Skeletal muscle tissue (tissue), 4 donors: ENCODE results near the gene NIFK. TPM values are rescaled to one million over a fixed set of nuclear protein-coding genes. Genes with fewer than 3 reads are reported as not detected.

ENCODE experiments used
- H3K27ac ChIP-seq: one replicate; pipeline ENCODE4 v1.7.0; 2013; ENCODE audit warnings: mild to moderate bottlenecking, low read depth, low read length, inconsistent platforms
- H3K27me3 ChIP-seq, 3 donors: one replicate each; pipeline ENCODE4 v1.7.0; 2013; ENCODE audit warnings: low read length in 3 of 3; ENCODE audit not compliant: control insufficient read depth in 3 of 3, insufficient read depth in 3 of 3
- H3K36me3 ChIP-seq, 3 donors: one replicate each; pipeline ENCODE4 v1.7.0; 2013; ENCODE audit warnings: low read length in 3 of 3; ENCODE audit not compliant: control insufficient read depth in 3 of 3, insufficient read depth in 3 of 3
- H3K4me1 ChIP-seq, 3 donors: one replicate each; pipeline ENCODE4 v1.7.0; 2013; ENCODE audit warnings: low read length in 3 of 3, mild to moderate bottlenecking in 3 of 3; ENCODE audit not compliant: control insufficient read depth in 3 of 3, insufficient read depth in 3 of 3
- H3K4me3 ChIP-seq, 3 donors: one replicate each; pipeline ENCODE4 v1.7.0; 2013; ENCODE audit warnings: low read length in 3 of 3
- H3K9ac ChIP-seq, 3 donors: one replicate each; pipeline ENCODE4 v1.7.0; 2013; ENCODE audit warnings: low read length in 3 of 3, mild to moderate bottlenecking in 3 of 3, moderate library complexity in 2 of 3, low read depth in 1 of 3
- H3K9me3 ChIP-seq, 3 donors: one replicate each; pipeline ENCODE4 v1.7.0; 2013; ENCODE audit warnings: low read length in 3 of 3; ENCODE audit not compliant: control insufficient read depth in 3 of 3
- total RNA-seq: library from RNA; depleted of rRNA; stranded (reverse); fragments of >200 nt; gene quantifications from one replicate; pipeline ENCODE4 v1.2.3, GENCODE V29; 2014
- donor health status: Osteomylitis.

NIFK gene
- total RNA-seq, 1 donor from 2014 or later, result 39.7 TPM

DNA sequence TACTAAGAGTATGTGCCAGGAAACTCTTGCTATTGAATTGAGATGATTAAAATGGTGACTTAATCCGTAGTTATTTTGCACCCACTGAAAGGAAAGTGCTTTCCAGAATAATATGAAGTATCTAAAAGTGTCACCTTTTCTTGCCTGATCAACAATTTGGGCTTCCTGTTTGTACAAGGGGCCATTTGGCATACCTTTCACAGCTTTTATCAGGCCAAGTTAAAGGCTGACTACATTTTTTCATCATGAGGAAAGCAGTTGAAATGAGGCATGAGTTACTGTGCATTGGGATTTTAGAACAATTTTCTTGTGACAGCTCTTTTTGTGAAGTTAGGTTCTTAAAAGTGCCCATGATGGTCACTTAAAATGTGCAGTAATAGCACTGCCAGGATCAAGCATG is 29.9 kb upstream of the NIFK start:
- Histone ChIP-seq H3K4me1 (no peaks in the 10 kb centered on the region), H3K27me3 (no peaks in the 10 kb centered on the region), H3K36me3 (peaks cover 18 to 63% (median 54%) of the 10 kb centered on the region in 3 donors), H3K27ac (no peak overlapping the region), H3K9me3 (no peaks in the 10 kb centered on the region), H3K9ac (no peak overlapping the region), H3K4me3 (no peak overlapping the region)

DNA sequence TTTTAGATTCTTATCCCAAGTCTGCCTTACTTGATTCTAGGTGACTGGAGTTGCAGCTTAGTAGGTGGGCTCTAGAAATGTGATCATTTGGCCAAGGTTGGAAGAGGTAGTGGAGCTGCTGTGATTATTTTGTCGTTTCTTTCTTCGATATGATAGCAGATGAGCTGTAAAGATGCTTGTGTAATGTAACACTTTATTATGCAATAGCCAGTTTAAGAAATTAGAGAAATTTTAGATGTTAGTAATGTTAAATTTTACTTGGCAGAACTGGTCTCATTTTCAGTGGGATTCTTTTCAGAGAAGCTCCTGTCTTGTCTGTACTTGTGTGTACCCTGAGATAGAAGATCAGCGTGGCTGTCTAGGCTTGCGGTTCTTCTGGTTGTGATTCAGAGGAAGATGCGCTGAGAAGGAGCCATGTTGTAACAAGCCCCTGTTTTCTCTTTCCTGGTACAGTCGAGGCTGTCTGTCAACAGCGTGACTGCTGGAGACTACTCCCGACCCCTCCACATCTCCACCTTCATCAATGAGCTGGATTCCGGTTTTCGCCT is 28.1 kb upstream of the NIFK start:
- H3K4me3 ChIP-seq, result no peak overlapping the region
- H3K9ac ChIP-seq, result no peak overlapping the region
- no peaks in the 10 kb centered on the region for H3K9me3 ChIP-seq
- no peaks in the 10 kb centered on the region for H3K4me1 ChIP-seq
- peaks cover 30 to 68% (median 68%) of the 10 kb centered on the region in 3 donors for H3K36me3 ChIP-seq
- no peaks in the 10 kb centered on the region for H3K27me3 ChIP-seq
- no peak overlapping the region for H3K27ac ChIP-seq

DNA sequence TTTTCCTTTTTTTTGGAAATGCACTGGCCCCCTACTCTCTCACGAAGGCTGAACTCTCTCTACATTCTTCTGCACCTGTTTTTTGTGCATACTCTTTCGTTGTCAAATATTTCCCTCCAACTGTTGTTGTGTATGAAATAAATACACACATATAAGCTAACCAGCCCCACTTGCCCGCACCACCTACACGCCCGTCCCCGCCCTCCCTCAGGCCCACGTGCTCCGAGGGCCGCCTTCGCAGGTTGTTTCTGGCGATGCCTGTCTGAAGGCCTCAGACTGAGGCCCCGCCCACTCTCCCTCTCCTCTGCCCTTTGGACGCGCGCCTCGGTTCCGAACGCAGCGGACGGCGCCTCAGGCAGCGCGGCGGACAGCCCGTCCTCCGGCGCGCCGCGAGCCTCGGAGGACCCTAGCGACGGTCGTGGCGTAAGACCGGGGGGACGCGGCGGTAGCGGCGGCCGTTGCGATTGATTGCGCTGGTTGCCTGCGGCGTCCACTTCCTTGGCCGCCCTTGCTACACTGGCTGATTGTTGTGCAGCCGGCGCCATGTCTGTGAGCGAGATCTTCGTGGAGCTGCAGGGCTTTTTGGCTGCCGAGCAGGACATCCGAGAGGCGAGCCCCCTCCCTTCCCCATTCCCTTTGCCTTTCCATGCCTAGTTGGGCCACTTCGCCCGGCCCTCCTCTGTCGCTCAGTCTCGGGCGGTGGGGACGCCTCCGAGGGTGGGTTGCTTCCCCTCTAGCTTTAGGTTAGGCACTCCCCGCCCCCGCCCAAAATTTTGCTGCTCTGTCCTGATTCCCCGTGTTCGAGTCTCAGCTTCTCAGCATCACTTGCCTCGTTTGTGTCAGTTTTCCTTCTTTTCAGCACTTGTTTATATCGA is 18.8 kb upstream of the NIFK start, which contains the start of gene TSN:
Gene TSN, plus strand, starts transcription at position 415 of the 875 bp plus-strand sequence. Its CDS starts 129 bp downstream, at position 544.
- Histone ChIP-seq H3K9me3 (no peaks in the 10 kb centered on the region), H3K4me3 (peak within 1 kb of the TSS; percentile 87 to 98 (median 95)), H3K36me3 (peaks cover 7 to 12% (median 10%) of the 10 kb centered on the region in 3 donors), H3K27me3 (no peaks in the 10 kb centered on the region), H3K27ac (peak within 1 kb of the TSS; percentile 81), H3K4me1 (peaks cover 11 to 26% (median 12%) of the 10 kb centered on the region in 3 donors), H3K9ac (peak within 1 kb of the TSS; percentile 95 to 98 (median 97))

DNA sequence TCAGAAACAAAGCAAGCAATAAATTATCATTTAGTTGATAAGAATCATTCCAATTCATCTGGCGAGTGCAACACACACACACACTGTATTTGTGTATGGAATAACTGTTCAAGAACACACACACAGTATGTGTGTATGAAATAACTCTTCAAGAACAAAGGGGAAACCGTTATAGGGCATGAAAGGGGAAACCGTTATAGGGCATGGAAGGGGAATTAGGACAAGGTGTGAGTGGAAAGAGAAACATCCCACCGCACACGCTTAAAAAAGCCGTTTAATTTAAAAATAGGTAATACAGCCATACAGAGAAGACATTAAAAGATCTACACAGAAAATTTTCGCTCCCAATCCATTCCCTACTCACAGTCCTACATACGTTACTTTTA is 18.2 kb upstream of the NIFK start:
- peaks cover 11 to 26% (median 12%) of the 10 kb centered on the region in 3 donors for H3K4me1 ChIP-seq
- H3K9me3 ChIP-seq, result no peaks in the 10 kb centered on the region
- peak overlapping the region; percentile 39 for H3K27ac ChIP-seq
- no peaks in the 10 kb centered on the region for H3K27me3 ChIP-seq
- H3K36me3 ChIP-seq, result peaks cover 2 to 5% (median 3%) of the 10 kb centered on the region in 3 donors
- peak overlapping the region; percentile 78 to 89 (median 82) for H3K9ac ChIP-seq
- H3K4me3 ChIP-seq, result peak overlapping the region; percentile 81 to 95 (median 87)

DNA sequence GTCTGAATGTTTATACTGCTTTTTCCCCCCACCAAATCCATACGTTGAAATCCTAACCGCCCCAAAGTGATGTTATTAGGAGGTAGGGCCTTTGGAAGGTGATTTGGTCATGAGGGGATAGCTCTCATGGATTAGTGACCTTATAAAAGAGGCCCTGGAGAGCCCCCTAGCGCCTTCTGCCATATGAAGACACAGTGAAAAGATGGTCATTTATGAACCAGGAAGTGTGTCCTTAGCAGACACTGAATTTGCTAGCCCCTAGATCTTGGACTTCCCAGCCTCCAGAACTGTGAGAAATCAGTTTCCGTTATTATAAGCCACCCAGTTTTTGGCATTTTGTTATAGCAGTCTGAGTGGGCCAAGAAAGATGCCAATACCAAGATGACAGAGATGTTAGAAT is 11.5 kb upstream of the NIFK start:
- H3K9me3 ChIP-seq, result no peaks in the 10 kb centered on the region
- no peak overlapping the region for H3K9ac ChIP-seq
- no peak overlapping the region for H3K27ac ChIP-seq
- no peaks in the 10 kb centered on the region for H3K4me1 ChIP-seq
- no peaks in the 10 kb centered on the region for H3K27me3 ChIP-seq
- no peaks in the 10 kb centered on the region for H3K36me3 ChIP-seq
- H3K4me3 ChIP-seq, result no peak overlapping the region

DNA sequence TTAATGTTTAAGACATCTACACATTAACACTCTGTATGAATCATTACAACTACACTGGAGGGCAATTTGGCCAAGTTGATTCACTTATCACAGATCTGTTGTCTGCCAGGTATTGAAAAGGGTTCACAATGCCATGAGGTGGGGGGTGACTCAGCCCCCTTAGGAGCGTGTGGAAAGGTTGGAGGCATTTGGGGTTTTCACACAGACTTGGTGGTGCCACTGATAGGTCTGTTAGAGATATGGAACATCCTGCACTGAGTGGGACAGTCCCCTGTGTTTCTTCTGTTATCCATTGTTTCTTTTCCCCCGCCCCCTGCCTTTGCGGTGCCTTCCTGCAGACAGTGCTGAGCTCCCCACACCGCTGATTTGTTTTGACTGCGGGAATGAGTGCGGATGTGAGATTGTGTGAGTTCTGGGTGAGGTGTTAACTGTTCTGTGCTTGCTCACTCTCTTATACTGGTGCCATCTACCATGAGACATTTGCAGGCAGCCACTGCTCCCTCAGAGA is 9.4 kb upstream of the NIFK start:
- H3K9ac ChIP-seq, result no peak overlapping the region
- H3K9me3 ChIP-seq, result no peaks in the 10 kb centered on the region
- no peaks in the 10 kb centered on the region for H3K27me3 ChIP-seq
- H3K36me3 ChIP-seq, result no peaks in the 10 kb centered on the region
- H3K27ac ChIP-seq, result no peak overlapping the region
- H3K4me1 ChIP-seq, result no peaks in the 10 kb centered on the region
- no peak overlapping the region for H3K4me3 ChIP-seq

DNA sequence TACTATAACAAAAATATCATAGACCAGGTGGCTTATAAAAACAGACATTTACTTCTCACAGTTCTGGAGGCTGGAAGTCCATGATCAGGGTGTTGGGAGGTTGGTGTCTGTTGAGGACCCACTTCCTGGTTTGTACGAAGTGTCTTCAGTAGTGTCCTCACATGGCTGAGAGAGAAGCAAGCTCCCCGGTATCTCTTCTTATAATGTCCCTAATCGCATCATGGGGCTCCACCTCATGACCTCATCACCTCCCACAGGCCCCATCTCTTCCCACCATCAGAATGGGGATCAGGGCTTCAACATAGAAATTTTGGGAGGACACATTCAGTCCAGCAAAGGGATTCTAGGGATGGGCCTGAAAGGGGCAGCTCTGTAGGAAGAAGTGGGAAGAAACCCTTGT is 4.8 kb upstream of the NIFK start:
- no peak overlapping the region for H3K4me3 ChIP-seq
- H3K9ac ChIP-seq, result no peak overlapping the region
- H3K36me3 ChIP-seq, result peaks cover 0 to 1% (median 0%) of the 10 kb centered on the region in 3 donors
- no peaks in the 10 kb centered on the region for H3K9me3 ChIP-seq
- H3K27me3 ChIP-seq, result no peaks in the 10 kb centered on the region
- peaks cover 0 to under 1% (median 0%) of the 10 kb centered on the region in 3 donors for H3K4me1 ChIP-seq
- H3K27ac ChIP-seq, result no peak overlapping the region

DNA sequence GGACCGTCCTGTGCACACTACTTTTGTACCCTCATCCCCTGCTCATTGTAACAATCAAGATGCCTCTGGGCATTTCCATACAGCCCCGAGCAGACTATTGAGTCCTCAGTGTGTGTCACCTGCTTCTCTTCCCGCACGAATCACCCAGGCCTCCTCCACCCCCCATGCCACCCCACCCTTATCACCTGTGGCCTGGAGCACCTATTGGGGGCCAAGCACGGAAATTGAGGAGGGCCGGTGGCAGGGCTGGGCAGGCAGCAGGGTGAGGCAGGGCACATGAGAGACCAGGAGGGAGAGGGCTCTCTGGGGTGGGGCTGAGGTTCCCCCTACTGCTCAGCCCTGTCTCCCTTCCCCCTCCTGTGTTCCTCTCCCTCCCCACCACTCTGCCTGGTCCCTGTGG is 4.3 kb upstream of the NIFK start:
- H3K4me3 ChIP-seq, result no peak overlapping the region
- H3K27ac ChIP-seq, result no peak overlapping the region
- no peak overlapping the region for H3K9ac ChIP-seq
- H3K27me3 ChIP-seq, result no peaks in the 10 kb centered on the region
- no peaks in the 10 kb centered on the region for H3K9me3 ChIP-seq
- peaks cover 0 to 6% (median 4%) of the 10 kb centered on the region in 3 donors for H3K4me1 ChIP-seq
- H3K36me3 ChIP-seq, result peaks cover 0 to 2% (median 0%) of the 10 kb centered on the region in 3 donors

DNA sequence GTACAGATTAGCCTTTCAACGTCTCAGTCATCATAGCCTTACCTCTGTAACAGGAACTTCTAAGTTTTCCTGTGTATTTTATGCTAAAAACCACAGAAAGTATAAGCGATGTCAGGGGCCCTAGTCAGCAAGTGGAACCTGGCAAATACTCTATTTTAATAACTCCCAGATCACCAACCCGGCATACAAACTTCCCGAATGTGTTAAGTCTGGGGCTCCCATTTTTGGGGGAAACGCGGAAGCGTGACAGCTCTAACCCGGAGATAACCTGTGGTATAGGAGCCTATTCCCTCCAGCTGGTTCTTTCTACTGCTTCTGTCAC is 574 bp downstream of the NIFK start:
- peak overlapping the region; percentile 82 for H3K27ac ChIP-seq
- H3K27me3 ChIP-seq, result no peaks in the 10 kb centered on the region
- peaks cover 4 to 13% (median 10%) of the 10 kb centered on the region in 3 donors for H3K4me1 ChIP-seq
- peaks cover 9 to 13% (median 11%) of the 10 kb centered on the region in 3 donors for H3K36me3 ChIP-seq
- peak overlapping the region; percentile 90 to 94 (median 93) for H3K9ac ChIP-seq
- peak overlapping the region; percentile 89 to 99 (median 96) for H3K4me3 ChIP-seq
- no peaks in the 10 kb centered on the region for H3K9me3 ChIP-seq
